ENCODE data around the gene CC2D2A.

The CC2D2A gene

GRCh38 chr4:15478724-15479088 is 9.0 kb downstream of the CC2D2A start:
- no peak for DNase-seq (ENCODE audit: low spot score)
- CTCF ChIA-PET = interaction anchor here (1.0 to 1.5 kb wide), 2 partner anchors 171 to 327 kb away, joined by 6 to 7 read pairs; no protein-coding TSS in a partner anchor
- H3K27ac ChIP-seq = peak overlapping the region; percentile 79
- POLR2A ChIA-PET (ENCODE audit: low non-redundant PET) = no interaction called here
- no peak for TF ChIP-seq CTCF (conservative IDR thresholded peaks at IDR 0.05; ENCODE audit: low read depth)

- TF ChIP-seq CTCF (conservative IDR thresholded peaks at IDR 0.05; ENCODE audit: low read depth) = peak; percentile 73
- CTCF ChIA-PET = interaction anchor here (0.6 to 1.5 kb wide), 5 partner anchors 170 to 1940 kb away, joined by 3 to 7 read pairs (median 3); no protein-coding TSS in a partner anchor
- H3K27ac ChIP-seq = peak overlapping the region; percentile 79
- peak; percentile 72 for DNase-seq (ENCODE audit: low spot score)
- POLR2A ChIA-PET (ENCODE audit: low non-redundant PET) = no interaction called here
These were observed 9.6 kb downstream of the CC2D2A start for GRCh38 chr4:15479089-15479912.

DNA sequence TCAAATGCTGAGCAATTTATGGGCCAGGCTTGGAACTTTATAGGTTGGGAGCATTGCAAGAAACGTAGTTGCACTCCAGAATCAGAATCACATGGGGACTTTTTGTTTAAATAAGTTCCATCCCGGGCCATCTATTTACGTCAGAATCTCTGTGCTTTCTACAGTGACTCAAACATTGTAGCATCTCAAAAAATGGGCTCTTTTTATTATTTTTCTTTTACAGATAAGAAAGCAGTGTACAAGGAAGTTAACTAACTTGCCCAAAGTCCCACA is 10.2 kb downstream of the CC2D2A start:
- no peak for DNase-seq (ENCODE audit: low spot score)
- ChIA-PET CTCF (interaction anchor here (0.6 to 1.5 kb wide), 2 partner anchors 326 to 829 kb away, joined by 3 to 7 read pairs; no protein-coding TSS in a partner anchor), POLR2A (ENCODE audit: low non-redundant PET) (no interaction called here)
- peak overlapping the region; percentile 79 for H3K27ac ChIP-seq
- no peak for TF ChIP-seq CTCF (conservative IDR thresholded peaks at IDR 0.05; ENCODE audit: low read depth)

DNA sequence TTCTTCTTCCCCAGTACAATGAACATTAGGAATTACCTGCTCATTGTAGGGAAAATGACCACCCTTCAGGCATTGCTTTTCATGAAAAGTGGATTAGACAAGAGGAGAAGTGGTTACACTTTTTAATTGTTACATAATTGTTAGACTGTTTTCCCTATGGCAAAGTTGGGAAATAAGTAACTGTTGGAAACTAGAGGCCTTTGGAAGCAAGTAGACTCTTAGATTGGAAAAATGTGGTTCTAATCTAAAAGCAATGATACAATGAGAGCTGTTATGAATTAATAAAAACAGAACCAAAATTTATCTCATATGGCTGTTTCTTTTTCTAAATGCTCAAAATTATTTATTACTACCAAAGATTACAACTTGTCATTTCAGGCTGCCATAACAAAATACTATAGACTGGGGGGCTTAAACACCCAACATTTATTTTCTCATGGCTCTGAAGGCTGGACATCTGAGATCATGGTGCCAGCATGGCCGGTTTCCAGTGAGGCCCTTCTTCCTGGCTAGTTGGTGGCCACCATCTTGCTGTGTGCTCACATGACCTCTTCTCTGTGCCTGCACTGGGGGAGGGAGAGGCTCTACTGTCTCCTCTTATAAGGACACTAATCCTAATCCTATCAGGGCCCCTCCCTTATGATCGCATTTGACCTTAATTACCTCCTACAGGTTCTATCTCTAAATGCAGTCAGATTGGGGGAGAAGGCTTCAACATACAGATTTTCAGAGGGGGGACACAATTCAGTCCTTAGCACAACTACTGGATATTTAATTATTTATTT is 12.5 kb downstream of the CC2D2A start:
- CTCF ChIA-PET = no interaction called here
- H3K27ac ChIP-seq = no peak overlapping the region
- POLR2A ChIA-PET (ENCODE audit: low non-redundant PET) = no interaction called here
- TF ChIP-seq CTCF (conservative IDR thresholded peaks at IDR 0.05; ENCODE audit: low read depth) = no peak
- DNase-seq (ENCODE audit: low spot score) = no peak

GRCh38 chr4:15482842-15483241 is 13.2 kb downstream of the CC2D2A start:
- H3K27ac ChIP-seq = no peak overlapping the region
- CTCF ChIA-PET = no interaction called here
- TF ChIP-seq CTCF (conservative IDR thresholded peaks at IDR 0.05; ENCODE audit: low read depth) = no peak
- no peak for DNase-seq (ENCODE audit: low spot score)
- POLR2A ChIA-PET (ENCODE audit: low non-redundant PET) = no interaction called here

DNA sequence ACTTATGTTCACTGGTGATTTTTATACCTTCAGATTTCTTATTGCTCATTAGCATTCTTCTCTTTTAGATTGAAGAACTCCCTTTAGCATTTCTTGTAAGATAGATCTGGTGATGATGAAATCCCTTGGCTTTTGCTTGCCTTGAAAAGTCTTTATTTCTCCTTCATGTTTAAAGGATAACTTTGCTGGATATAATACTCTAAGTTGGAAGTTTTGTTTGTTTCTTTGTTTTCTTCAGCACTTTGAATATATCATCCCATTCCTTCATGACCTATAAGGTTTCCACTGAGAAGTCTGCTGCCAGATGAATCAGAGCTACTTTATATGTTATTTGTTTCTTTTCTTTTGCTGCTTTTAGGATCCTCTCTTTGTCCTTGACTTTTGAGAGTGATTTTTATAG is 18.5 kb downstream of the CC2D2A start:
- no peak for TF ChIP-seq CTCF (conservative IDR thresholded peaks at IDR 0.05; ENCODE audit: low read depth)
- no peak for DNase-seq (ENCODE audit: low spot score)
- CTCF ChIA-PET = interaction anchor here (0.7 to 0.8 kb wide), 2 partner anchors 18 to 126 kb away, joined by 3 read pairs; no protein-coding TSS in a partner anchor
- POLR2A ChIA-PET (ENCODE audit: low non-redundant PET) = no interaction called here
- no peak overlapping the region for H3K27ac ChIP-seq

Data from RWPE1 (cell line).